Measurements from ENCODE around the gene RIBC2. TPM values are rescaled to one million over a fixed set of nuclear protein-coding genes. Genes with fewer than 3 reads are reported as not detected.
A peak's percentile ranks its signal among the peaks of the same experiment; 100 is the strongest.

Gene RIBC2
- total and polyA plus RNA-seq, 2 of the 4 experiments (the other 2 are of a cell fraction), result 0.29 to 0.36 TPM

DNA sequence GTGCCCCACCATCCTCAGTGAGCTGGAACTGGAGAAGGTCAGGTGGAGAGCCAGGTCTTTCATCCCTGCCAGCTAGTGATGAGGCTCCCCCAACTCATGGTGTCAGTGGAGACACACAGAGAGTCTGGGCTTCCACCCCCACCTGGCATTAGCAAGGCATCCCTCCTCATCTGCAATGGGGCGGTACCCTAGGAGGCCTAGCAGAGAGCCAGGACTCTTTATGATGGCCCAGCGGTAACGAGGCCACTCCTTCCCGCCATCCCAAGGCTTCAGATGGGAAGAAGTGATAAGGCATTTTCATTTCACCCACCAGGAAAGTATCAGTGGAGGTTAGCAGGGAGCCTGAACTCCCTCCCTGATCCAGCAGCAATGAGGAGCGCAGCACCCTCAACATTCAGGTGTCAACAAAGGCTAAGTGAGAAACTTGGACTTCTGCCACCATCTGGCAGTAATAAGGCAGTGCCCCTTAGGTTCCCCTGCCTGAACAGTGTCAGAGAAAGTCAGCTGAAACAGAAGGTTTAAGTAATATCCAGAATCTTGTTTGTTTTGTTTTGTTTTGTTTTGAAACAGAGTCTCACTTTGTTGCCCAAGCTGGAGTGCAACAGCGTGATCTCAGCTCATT lies 48.7 kb downstream of the RIBC2 start:
- ATAC-seq (ENCODE audit: low read depth) (no peak), DNase-seq (no peak)
- no peak overlapping the region for H2BK20ac ChIP-seq (ENCODE audit: low read depth, low read length)
- no peak overlapping the region for H2BK15ac ChIP-seq (ENCODE audit: low read depth, low read length)
- H3K23ac ChIP-seq (ENCODE audit: low read depth, low read length), result no peak overlapping the region
- peaks cover 5% of the 10 kb centered on the region; the same call in 1 of the 2 replicates for H3K4me1 ChIP-seq (ENCODE audit: control insufficient read depth, insufficient read depth, low read length)
- H3K14ac ChIP-seq (replicated peaks; ENCODE audit: low read depth, low read length), result no peak overlapping the region
- H3K18ac ChIP-seq (ENCODE audit: low read depth, low read length), result peak overlapping the region; percentile 37; the same call in 1 of the 2 replicates
- intact Hi-C loops (cut with micrococcal nuclease), result no loop called here
- H2AFZ ChIP-seq (replicated peaks; ENCODE audit: low read length, poor library complexity), result no peak overlapping the region
- peak overlapping the region; percentile 12; the same call in 1 of the 2 replicates for H4K5ac ChIP-seq (ENCODE audit: low read depth, low read length)
- CTCF ChIA-PET, result interaction anchor here (1.0 kb wide), 1 partner anchor 194 kb away, joined by 5 read pairs; no protein-coding TSS in a partner anchor
- in situ Hi-C loops (cut with MboI; ENCODE audit: low sequenced_read_pairs), result no loop called here
- no peaks in the 10 kb centered on the region for H4K20me1 ChIP-seq (ENCODE audit: insufficient read depth, low read length)
- dilution Hi-C loops (cut with HindIII; ENCODE audit: low sequenced_read_pairs, unreplicated experiment), result no loop called here
- POLR2A ChIA-PET (ENCODE audit: unreplicated experiment), result no interaction called here
- 0 out of 2 replicates have a peak, but pooled peaks cover 3% of the 10 kb centered on the region for H3K9me1 ChIP-seq (ENCODE audit: insufficient read depth, low read length)
- H4K8ac ChIP-seq (ENCODE audit: low read depth in 2 of 2, low read length in 2 of 2), result no peak overlapping the region
- H3K36me3 ChIP-seq (ENCODE audit: control insufficient read depth, insufficient read depth, low read length), result no peaks in the 10 kb centered on the region
- H3K9me3 ChIP-seq (ENCODE audit: control insufficient read depth, insufficient read depth, low read length), result peaks cover 5% of the 10 kb centered on the region; the same call in 1 of the 2 replicates
- no peak overlapping the region; the same call in 1 of the 2 replicates for H2BK120ac ChIP-seq (ENCODE audit: low read depth, low read length)
- H4K91ac ChIP-seq (ENCODE audit: insufficient read depth, low read depth, low read length), result no peak overlapping the region
- no peak overlapping the region for H2AK9ac ChIP-seq (replicated peaks; ENCODE audit: low read depth, low read length, poor library complexity)
- H3K9ac ChIP-seq (ENCODE audit: low read depth, low read length), result no peak overlapping the region
- H3K4me3 ChIP-seq (ENCODE audit: insufficient read depth, low read depth, low read length), result no peak overlapping the region
- H2AK5ac ChIP-seq (ENCODE audit: low read depth, low read length), result peak overlapping the region; percentile 37; the same call in 1 of the 2 replicates
- H3K56ac ChIP-seq (ENCODE audit: extremely low read depth, insufficient read depth, low read length), result no peak overlapping the region
- H3K4me2 ChIP-seq (ENCODE audit: low read depth, low read length), result no peak overlapping the region
- no CpG with 5 or more reads among the region's 6 CpGs for WGBS, 2 experiments (ENCODE audit: extremely low coverage in 2 of 2, insufficient read length in 1 of 2)
- no TSS peak for BruUV-seq (replicated peaks)
- no peak overlapping the region for H3K27ac ChIP-seq (ENCODE audit: insufficient read depth, low read length)
- H3K79me1 ChIP-seq (ENCODE audit: low read depth in 1 of 2, low read length in 2 of 2), result no peaks in the 10 kb centered on the region
- TF ChIP-seq RAD21 (IDR thresholded peaks at IDR 0.05; ENCODE audit: low read length), result no peak
- no peak for TF ChIP-seq MAFK (IDR thresholded peaks at IDR 0.05; ENCODE audit: low read depth, low read length)
- no peak for TF ChIP-seq NFE2L2 (IDR thresholded peaks at IDR 0.05; ENCODE audit: low read depth, low read length)
- TF ChIP-seq, protein P1, sequence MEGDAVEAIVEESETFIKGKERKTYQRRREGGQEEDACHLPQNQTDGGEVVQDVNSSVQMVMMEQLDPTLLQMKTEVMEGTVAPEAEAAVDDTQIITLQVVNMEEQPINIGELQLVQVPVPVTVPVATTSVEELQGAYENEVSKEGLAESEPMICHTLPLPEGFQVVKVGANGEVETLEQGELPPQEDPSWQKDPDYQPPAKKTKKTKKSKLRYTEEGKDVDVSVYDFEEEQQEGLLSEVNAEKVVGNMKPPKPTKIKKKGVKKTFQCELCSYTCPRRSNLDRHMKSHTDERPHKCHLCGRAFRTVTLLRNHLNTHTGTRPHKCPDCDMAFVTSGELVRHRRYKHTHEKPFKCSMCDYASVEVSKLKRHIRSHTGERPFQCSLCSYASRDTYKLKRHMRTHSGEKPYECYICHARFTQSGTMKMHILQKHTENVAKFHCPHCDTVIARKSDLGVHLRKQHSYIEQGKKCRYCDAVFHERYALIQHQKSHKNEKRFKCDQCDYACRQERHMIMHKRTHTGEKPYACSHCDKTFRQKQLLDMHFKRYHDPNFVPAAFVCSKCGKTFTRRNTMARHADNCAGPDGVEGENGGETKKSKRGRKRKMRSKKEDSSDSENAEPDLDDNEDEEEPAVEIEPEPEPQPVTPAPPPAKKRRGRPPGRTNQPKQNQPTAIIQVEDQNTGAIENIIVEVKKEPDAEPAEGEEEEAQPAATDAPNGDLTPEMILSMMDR (conservative IDR thresholded peaks at IDR 0.05; ENCODE audit: low read depth, low read length), result no peak
- TF ChIP-seq CEBPB (IDR thresholded peaks at IDR 0.05; ENCODE audit: low read depth, low read length), result no peak
- TF ChIP-seq, protein P2, sequence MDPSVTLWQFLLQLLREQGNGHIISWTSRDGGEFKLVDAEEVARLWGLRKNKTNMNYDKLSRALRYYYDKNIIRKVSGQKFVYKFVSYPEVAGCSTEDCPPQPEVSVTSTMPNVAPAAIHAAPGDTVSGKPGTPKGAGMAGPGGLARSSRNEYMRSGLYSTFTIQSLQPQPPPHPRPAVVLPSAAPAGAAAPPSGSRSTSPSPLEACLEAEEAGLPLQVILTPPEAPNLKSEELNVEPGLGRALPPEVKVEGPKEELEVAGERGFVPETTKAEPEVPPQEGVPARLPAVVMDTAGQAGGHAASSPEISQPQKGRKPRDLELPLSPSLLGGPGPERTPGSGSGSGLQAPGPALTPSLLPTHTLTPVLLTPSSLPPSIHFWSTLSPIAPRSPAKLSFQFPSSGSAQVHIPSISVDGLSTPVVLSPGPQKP (IDR thresholded peaks at IDR 0.05; ENCODE audit: borderline replicate concordance, low read depth, low read length), result no peak
- no peak for TF ChIP-seq POLR2A (IDR thresholded peaks at IDR 0.05; ENCODE audit: low read depth, low read length)
- no peak for TF ChIP-seq BHLHE40 (IDR thresholded peaks at IDR 0.05; ENCODE audit: low read depth, low read length)
- no peak for TF ChIP-seq CHD1 (IDR thresholded peaks at IDR 0.05; ENCODE audit: low read depth, low read length)
- TF ChIP-seq MXI1 (IDR thresholded peaks at IDR 0.05; ENCODE audit: borderline replicate concordance, low read depth, low read length), result no peak
- TF ChIP-seq MAZ (IDR thresholded peaks at IDR 0.05; ENCODE audit: borderline replicate concordance, low read depth, low read length), result no peak
- TF ChIP-seq FOS (IDR thresholded peaks at IDR 0.05; ENCODE audit: low read depth, low read length), result no peak
- TF ChIP-seq, protein P3, sequence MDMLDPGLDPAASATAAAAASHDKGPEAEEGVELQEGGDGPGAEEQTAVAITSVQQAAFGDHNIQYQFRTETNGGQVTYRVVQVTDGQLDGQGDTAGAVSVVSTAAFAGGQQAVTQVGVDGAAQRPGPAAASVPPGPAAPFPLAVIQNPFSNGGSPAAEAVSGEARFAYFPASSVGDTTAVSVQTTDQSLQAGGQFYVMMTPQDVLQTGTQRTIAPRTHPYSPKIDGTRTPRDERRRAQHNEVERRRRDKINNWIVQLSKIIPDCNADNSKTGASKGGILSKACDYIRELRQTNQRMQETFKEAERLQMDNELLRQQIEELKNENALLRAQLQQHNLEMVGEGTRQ (IDR thresholded peaks at IDR 0.05; ENCODE audit: low read depth, low read length), result no peak
- no peak for TF ChIP-seq RCOR1 (IDR thresholded peaks at IDR 0.05; ENCODE audit: insufficient replicate concordance, low read length)
- no peak for TF ChIP-seq RFX5 (IDR thresholded peaks at IDR 0.05; ENCODE audit: low read depth, low read length)
- TF ChIP-seq SMC3 (IDR thresholded peaks at IDR 0.05; ENCODE audit: low read depth, low read length), result no peak
- no peak overlapping the region for H2BK5ac ChIP-seq (ENCODE audit: low read depth, low read length, poor library complexity, severe bottlenecking)
- H3K4ac ChIP-seq (ENCODE audit: low read depth, low read length), result no peak overlapping the region
- no peaks in the 10 kb centered on the region for H3K27me3 ChIP-seq (ENCODE audit: control insufficient read depth, insufficient read depth, low read length)

Measured in IMR-90 (cell line).